SU-DHL-6 (cell line): ENCODE results near the gene CALHM3.

Experiments
- H2AFZ ChIP-seq: fragments of 200-600 bp; sonication (generic); 2 replicates; pipeline ENCODE4 v1.6.1; 2014; ENCODE audit warnings: low read depth, mild to moderate bottlenecking, moderate library complexity, mixed read lengths, antibody characterized with exemption, low read length; ENCODE audit not compliant: severe bottlenecking
- H3F3A ChIP-seq: fragments of 200-600 bp; shearing (Covaris generic); 2 replicates; pipeline ENCODE4 v1.6.0; 2016; ENCODE audit warnings: antibody characterized with exemption, mild to moderate bottlenecking; ENCODE audit not compliant: insufficient read depth
- H3K27ac ChIP-seq: fragments of 200-600 bp; sonication (generic); 2 replicates; pipeline ENCODE4 v1.5.1; 2016; ENCODE audit warnings: low read depth, mild to moderate bottlenecking, low read length, moderate library complexity, mixed read lengths
- H3K27me3 ChIP-seq: fragments of 200-600 bp; sonication (generic), shearing (Covaris generic); 2 replicates; pipeline ENCODE4 v1.6.0; 2014; ENCODE audit warnings: mild to moderate bottlenecking, low read length
- H3K36me3 ChIP-seq: fragments of 200-600 bp; sonication (generic); 2 replicates; pipeline ENCODE4 v1.6.1; 2014; ENCODE audit warnings: mild to moderate bottlenecking, low read length, mixed read lengths
- H3K4me2 ChIP-seq: fragments of 300-600, 200-600 bp; shearing (Covaris generic), sonication (generic); 2 replicates; pipeline ENCODE4 v1.6.0; 2014; ENCODE audit warnings: low read length, low read depth, mild to moderate bottlenecking; ENCODE audit not compliant: poor library complexity, severe bottlenecking
- H3K4me3 ChIP-seq: fragments of 200-600 bp; sonication (generic); 2 replicates; pipeline ENCODE4 v1.5.1; 2014; ENCODE audit warnings: antibody characterized with exemption, low read length, mild to moderate bottlenecking, mixed read lengths; ENCODE audit not compliant: insufficient read depth, poor library complexity, severe bottlenecking
- H3K79me2 ChIP-seq: fragments of 200-600 bp; sonication (generic); 2 replicates; pipeline ENCODE4 v1.6.1; 2014; ENCODE audit warnings: mild to moderate bottlenecking, low read length, moderate library complexity; ENCODE audit not compliant: insufficient read depth
- H3K9ac ChIP-seq: fragments of 200-600 bp; sonication (generic); 2 replicates; pipeline ENCODE4 v1.7.0; 2014; ENCODE audit warnings: mild to moderate bottlenecking, low read length
- H3K9me2 ChIP-seq: fragments of 200-600 bp; sonication (generic); replicated peaks from 2 replicates; pipeline ENCODE4 v1.6.1; 2014; ENCODE audit warnings: low read length; ENCODE audit not compliant: insufficient read depth
- H3K9me3 ChIP-seq: fragments of 200-600 bp; sonication (generic); 2 replicates; pipeline ENCODE4 v1.6.1; 2014; ENCODE audit warnings: low read length, mixed read lengths; ENCODE audit not compliant: insufficient read depth
- H4K20me1 ChIP-seq: fragments of 200-600 bp; sonication (generic); 2 replicates; pipeline ENCODE4 v1.6.1; 2014; ENCODE audit warnings: low read depth, mild to moderate bottlenecking, antibody characterized with exemption, low read length, moderate library complexity, mixed read lengths
- CTCF ChIP-seq: fragments of 200-600 bp; sonication (generic); IDR thresholded peaks from one replicate; pipeline ENCODE4 v1.5.1; 2017; ENCODE audit warnings: antibody characterized with exemption, mild to moderate bottlenecking, low read length, moderate library complexity; ENCODE audit not compliant: insufficient read depth, poor library complexity, severe bottlenecking
- EZH2phosphoT487 ChIP-seq: fragments of 200-600 bp; sonication (generic), shearing (Covaris generic); conservative IDR thresholded peaks from 2 replicates; pipeline ENCODE4 v1.6.1; 2018; ENCODE audit warnings: mild to moderate bottlenecking, antibody characterized with exemption, low read length, moderate library complexity, mixed read lengths

The CALHM3 gene

DNA sequence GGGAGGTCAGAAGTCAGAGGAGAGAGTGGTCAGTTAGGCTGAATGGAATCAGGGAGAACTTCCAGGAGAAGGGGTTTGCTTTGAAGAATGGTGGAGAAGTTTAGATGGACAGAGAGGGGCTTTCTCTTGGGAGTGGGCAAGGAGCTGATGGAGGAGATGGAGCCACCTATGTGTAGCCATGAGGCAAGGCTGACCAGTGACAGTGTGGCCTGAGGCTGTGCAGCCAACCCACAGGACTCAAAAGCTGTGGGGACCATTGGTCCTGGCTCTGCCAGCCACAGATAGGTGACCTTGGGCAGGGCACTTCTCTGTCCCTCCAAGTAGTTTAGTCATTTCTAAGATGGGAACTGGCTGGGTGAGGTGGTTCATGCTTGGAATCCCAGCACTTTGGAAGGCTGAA, 33.1 kb upstream of the CALHM3 start:
- H3K4me3 ChIP-seq, result no peak overlapping the region
- H3K27me3 ChIP-seq, result no peaks in the 10 kb centered on the region
- no peaks in the 10 kb centered on the region for H3K9me2 ChIP-seq
- no peak overlapping the region for H3K4me2 ChIP-seq
- no peaks in the 10 kb centered on the region for H3F3A ChIP-seq
- no peaks in the 10 kb centered on the region for H3K79me2 ChIP-seq
- TF ChIP-seq EZH2phosphoT487 (no peak), CTCF (no peak)
- no peaks in the 10 kb centered on the region for H3K36me3 ChIP-seq
- H3K27ac ChIP-seq, result no peak overlapping the region
- H3K9me3 ChIP-seq, result no peaks in the 10 kb centered on the region
- no peak overlapping the region for H3K9ac ChIP-seq
- H2AFZ ChIP-seq, result no peak overlapping the region
- H4K20me1 ChIP-seq, result no peaks in the 10 kb centered on the region

DNA sequence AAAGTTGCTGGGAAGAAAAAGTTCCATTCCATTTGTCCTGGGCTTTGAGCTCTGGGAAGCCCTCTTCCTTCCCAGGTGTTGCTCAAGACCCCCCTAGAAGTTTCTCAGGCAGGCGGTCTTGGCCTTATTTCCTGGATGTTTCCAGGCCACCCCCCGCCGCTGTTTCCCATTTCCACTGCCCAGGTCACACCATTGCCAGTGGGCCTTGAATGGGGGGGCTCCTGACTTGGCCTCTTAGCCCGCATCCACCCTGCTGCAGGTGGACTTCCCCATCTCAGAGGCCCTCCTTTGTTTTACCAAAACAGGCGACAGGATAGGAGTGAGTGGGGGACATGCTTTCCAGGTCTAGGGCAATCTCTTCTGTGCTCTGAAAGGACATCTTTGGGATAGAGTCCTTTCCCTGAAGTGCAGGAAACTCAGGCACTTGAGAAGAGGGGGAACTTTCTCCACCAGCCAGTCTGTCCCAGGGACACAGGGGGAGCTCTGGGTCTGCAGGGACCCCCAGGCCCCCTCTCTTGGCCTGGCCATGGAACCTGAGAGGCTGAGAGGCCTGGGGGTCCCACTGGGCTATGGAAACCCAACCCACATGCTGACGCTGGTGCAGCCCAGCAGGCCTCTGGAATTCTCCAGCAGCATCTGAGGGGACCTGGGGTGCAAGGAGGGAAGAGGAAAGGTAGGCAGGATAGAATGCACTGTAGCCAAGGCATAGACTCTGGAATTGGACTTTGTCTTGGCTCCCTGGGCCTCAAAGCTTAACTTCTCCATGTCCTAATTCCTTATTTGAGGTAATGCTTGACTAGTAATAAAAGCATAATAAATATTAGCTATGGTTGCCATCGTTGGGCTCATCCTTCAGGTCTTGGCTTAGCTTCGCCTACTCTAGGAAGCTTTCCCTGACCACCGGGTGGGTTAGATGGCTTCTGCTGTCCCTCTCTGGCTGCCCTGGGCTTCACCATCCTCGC, 32.0 kb upstream of the CALHM3 start:
- H3K27me3 ChIP-seq, result no peaks in the 10 kb centered on the region
- H4K20me1 ChIP-seq, result no peaks in the 10 kb centered on the region
- H3K9ac ChIP-seq, result no peak overlapping the region
- H3K9me2 ChIP-seq, result no peaks in the 10 kb centered on the region
- no peaks in the 10 kb centered on the region for H3K9me3 ChIP-seq
- no peaks in the 10 kb centered on the region for H3F3A ChIP-seq
- no peak overlapping the region for H3K4me2 ChIP-seq
- H2AFZ ChIP-seq, result no peak overlapping the region
- H3K36me3 ChIP-seq, result no peaks in the 10 kb centered on the region
- H3K4me3 ChIP-seq, result no peak overlapping the region
- no peaks in the 10 kb centered on the region for H3K79me2 ChIP-seq
- no peak for TF ChIP-seq CTCF
- TF ChIP-seq EZH2phosphoT487, result no peak
- no peak overlapping the region for H3K27ac ChIP-seq

- Histone ChIP-seq H3K27ac (no peak overlapping the region), H3K4me3 (no peak overlapping the region), H2AFZ (no peak overlapping the region), H3K27me3 (no peaks in the 10 kb centered on the region), H3F3A (no peaks in the 10 kb centered on the region), H3K4me2 (no peak overlapping the region), H3K9me3 (no peaks in the 10 kb centered on the region), H3K9ac (no peak overlapping the region), H3K36me3 (no peaks in the 10 kb centered on the region), H3K9me2 (no peaks in the 10 kb centered on the region), H3K79me2 (no peaks in the 10 kb centered on the region), H4K20me1 (no peaks in the 10 kb centered on the region)
- TF ChIP-seq CTCF, result no peak
- no peak for TF ChIP-seq EZH2phosphoT487
Measured at GRCh38 chr10:103510046-103510685, 31.1 kb upstream of the CALHM3 start.
